HG02610 (cell line): ENCODE measurements around the gene DENND4C.
"Not testable (repeated sequence)": the region's sequence is repeated elsewhere in the genome, so short reads cannot be mapped to it uniquely, and the experiment has no call there.

Experiments
- ATAC-seq: cut with Tn5 transposase; IDR thresholded peaks from one replicate; pipeline ENCODE4 v1.9.1; 2021; ENCODE audit warnings: mild to moderate bottlenecking, moderate library complexity; ENCODE audit not compliant: unreplicated experiment

Gene DENND4C

GRCh38 chr9:19265602-19266001 lies 35.1 kb downstream of the DENND4C start:
- not testable (repeated sequence) for ATAC-seq

- ATAC-seq: peak; percentile 79
These were observed 36.4 kb downstream of the DENND4C start for GRCh38 chr9:19266778-19267384.

DNA sequence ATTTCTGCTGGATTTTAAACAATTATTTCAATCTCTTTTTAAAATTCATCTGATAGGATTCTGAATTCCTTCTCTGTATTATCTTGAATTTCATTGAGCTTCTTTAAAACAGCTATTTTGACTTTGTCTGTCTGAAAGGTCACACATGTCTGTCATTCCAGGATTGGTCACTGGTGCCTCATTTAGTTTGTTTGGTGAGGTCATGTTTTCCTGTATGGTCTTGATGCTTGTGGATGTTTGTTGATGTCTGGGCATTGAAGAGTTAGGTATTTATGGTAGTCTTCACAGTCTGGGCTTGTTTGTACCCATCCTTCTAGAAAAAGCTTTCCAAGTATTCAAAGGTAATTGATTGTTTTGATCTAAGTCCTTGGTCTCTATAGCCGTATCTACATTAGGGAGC lies 39.1 kb downstream of the DENND4C start:
- ATAC-seq: no peak

GRCh38 chr9:19270421-19270949 lies 40.0 kb downstream of the DENND4C start:
- no peak for ATAC-seq

DNA sequence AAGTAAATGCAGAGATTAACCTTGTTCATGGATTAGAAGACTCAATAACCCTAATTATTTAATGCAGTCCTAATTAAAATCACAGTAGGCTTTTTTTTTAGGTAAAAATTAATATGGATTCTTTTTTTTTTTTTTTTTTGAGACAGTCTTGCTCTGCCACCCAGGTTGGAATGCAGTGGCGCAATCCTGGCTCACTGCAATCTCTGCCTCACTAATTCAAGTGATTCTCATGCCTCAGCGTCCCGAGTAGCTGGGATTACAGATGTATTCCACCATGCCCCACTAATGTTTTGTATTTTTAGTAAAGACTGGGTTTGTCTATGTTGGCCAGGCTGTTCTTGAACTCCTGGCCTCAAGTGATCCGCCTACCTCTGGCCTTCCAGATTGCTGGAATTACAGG lies 40.6 kb downstream of the DENND4C start:
- no peak for ATAC-seq

GRCh38 chr9:19281801-19282200 lies 51.3 kb downstream of the DENND4C start:
- no peak for ATAC-seq

- no peak for ATAC-seq
These were observed 52.7 kb downstream of the DENND4C start for GRCh38 chr9:19283072-19283710.

DNA sequence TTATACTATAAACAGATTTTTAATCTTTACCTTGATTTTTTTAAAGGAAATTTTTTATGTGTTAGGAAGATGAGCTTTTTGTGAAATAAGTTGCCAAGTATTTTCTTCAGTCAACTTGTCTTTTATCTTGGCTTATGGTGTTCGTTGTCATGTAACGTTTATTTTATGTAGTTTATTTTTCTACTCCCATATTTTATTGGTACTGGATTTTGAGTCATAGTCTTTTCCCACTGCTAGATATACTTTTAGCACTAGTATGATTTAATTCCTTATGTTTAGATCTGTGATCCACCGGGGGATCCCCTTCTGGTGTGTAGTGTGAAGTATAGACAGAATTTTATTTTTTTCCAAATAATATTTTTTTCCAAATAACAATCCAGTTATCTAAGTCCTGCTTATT lies 54.2 kb downstream of the DENND4C start:
- ATAC-seq: no peak

DNA sequence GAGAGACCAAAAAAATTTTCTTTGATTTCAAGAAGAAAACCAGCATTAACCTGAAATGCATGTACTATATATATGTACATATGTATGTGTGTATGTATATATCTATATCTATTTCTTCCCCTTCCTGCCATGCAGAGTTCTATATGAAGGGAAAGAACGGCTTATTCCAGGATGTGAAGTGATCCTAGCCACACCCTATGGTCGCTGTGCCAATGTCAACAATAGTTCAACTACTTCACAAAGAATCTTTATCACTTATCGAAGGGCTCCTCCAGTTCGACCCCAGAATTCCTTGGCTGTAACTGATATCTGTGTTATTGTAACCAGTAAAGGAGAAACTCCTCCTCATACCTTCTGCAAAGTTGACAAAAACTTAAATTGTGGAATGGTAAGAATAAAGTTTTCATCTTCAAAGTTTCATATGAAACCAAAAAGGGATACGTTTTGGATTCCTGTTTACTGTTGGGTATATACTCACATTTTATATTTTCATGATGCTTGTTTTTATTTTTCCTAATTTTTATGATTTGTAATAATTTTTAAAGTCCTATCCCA lies 56.2 kb downstream of the DENND4C start:
- no peak for ATAC-seq

GRCh38 chr9:19288081-19288480 lies 57.6 kb downstream of the DENND4C start:
- ATAC-seq: no peak

- no peak for ATAC-seq
These were observed 59.6 kb downstream of the DENND4C start for GRCh38 chr9:19290103-19290502.

GRCh38 chr9:19294219-19294618 lies 63.7 kb downstream of the DENND4C start:
- no peak for ATAC-seq

DNA sequence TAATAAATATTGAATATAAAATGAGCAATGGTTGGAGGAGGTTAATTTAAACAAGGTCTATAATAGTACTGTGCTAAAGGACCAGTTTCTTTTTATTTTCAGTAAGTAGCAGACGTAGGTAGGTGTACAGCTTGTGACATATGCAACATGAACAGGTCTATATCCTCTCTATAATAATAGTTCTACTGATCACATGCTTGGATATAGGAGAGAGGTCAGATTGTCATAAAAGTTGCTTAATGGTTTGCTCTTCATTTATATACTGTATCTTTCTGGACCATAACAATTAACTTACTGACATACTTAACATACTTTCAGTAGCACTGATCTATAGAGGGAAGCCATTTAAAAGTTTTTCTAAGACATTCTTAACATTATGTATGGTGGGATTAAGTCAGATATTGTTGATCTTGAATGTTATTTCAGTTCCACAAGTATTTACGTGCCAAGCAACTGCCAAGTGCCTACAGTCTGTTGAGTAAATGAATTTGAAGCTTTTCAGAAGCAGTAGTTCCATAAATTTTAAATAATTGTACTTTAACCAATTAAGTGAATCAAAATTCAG lies 68.0 kb downstream of the DENND4C start:
- no peak for ATAC-seq

DNA sequence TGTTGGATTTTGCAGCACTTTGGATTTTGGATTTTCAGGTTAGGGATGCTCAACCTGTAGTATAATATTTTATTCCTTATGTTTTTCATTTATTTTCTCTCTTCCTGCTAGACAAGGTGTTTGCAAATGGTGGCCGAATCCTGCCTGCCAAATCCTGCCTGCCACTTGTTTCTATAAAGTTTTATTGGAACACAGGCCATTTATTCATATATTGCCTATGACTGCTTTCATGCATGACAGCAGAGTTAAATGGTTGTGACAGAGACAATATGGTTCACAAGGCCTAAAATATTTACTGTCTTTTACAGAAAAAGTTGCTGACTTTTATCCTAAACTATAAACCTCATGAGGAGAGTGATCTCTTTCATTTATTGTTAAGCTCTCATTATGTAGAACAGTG lies 72.7 kb downstream of the DENND4C start:
- ATAC-seq: no peak

DNA sequence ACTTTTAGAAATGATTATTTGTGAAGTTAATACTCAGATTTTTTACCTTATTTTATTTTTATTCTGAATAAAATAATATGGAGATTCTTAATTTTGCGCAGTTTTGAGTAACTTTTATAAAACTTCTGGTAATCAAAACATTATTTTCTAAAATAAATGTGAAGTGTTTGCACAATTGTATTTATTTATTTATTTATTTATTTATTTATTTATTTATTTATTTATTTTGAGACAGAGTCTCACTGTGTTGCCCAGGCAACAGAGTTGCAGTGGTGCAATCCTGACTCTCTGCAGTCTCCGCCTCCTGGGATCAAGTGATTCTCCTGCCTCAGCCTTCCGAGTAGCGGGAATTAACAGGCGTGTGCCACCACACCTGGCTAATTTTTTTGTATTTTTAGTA lies 76.1 kb downstream of the DENND4C start:
- ATAC-seq: no peak

DNA sequence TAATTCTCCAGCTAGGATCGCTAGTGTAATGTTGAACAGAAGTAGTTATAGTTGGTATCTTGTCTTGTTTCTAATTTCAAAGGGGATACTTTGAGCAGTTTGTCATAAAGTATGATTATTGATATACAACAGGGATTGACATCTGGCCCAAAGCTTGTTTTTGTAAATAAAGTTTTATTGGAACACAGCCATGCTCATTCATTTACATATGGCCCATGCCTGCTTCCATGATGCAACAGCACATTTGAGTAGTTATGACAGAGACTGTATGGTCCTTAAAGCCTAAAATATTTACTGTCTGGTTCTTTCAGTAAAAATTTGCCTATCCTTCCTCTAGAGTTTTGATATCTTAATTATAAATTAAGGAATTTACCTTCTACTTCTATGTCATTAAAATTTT lies 79.8 kb downstream of the DENND4C start:
- no peak for ATAC-seq

GRCh38 chr9:19313573-19313972 lies 83.1 kb downstream of the DENND4C start:
- ATAC-seq: no peak

DNA sequence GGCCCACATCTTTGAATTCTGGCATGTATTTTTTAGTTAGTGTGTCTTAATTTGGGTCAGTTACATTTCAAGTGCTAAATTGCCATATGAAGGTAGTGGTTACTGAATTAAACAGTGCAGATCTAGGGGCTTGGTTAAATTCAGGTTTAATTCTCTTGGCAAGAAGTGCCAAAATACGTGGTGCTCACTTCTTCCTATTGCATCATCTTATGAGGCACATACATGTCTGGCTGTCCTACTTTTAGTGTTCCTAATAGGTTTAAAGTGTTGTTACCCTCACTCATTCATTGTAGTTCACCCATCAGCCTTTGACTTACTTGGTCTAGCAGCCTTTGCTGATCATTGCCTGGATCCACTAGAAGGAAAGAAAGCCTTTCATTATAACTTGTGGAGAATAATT lies 90.0 kb downstream of the DENND4C start:
- no peak for ATAC-seq

DNA sequence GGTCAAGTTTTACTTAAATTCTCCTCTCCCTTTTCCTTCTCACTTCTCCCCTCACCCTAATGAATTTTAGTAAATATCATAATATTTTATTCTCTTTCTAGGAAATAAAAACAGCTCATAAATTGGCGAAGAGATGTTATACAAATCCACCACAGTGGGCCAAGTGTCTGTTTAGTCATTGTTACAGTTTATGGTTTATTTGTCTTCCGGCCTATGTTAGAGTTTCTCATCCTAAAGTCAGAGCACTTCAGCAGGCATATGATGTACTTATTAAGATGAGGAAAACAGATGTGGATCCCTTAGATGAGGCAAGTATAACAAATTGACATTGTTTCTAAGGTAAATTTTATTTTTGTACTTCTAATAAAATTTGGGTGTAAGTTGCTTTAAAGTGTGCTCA lies 101.4 kb downstream of the DENND4C start:
- no peak for ATAC-seq

- ATAC-seq: no peak
These were observed 105.7 kb downstream of the DENND4C start for GRCh38 chr9:19336166-19336565.

DNA sequence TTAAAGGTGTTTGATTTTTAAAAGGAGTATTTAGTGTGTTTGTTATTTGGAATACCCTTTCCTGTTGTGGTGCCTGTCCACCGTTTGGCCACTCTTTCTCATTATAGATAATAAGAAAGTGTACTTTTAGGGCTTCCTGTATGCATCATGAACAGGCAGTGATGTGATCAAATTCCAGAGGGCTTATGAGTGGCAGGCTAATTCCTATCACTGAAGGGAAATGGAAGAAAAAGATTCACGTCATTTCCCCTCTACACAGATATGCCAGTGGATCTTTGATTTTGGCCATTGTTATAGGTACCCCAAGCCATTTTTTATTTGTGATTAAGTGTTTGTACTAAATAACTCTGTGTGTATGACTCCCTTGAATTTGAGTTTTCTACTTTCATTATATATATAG lies 112.5 kb downstream of the DENND4C start:
- ATAC-seq: no peak

DNA sequence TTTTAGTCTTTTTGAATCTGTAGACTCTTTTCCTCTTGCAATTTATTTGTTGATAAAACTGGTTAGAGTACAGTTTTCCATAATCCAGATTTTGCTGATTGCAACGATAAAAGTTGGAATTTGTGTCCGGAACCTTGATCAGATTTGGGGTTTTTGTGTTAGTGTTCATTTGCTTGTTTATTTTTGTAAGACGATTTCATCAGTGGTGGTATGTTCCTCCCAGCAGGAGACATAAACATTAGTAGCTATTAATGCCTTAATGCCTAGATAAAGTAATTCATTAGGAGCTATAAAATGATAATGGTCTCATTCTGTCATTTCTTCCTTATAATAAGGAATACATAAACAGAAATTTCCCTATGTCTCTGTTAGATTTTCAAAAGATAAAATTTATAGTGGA lies 128.2 kb downstream of the DENND4C start:
- ATAC-seq: no peak
